IMR-90 (cell line): ENCODE results near the gene SIM2. TPM values are rescaled to one million over a fixed set of nuclear protein-coding genes. Genes with fewer than 3 reads are reported as not detected.

Source experiments
- ATAC-seq: fragments of 200-7000 bp; cut with Tn5 transposase; 2 replicates; pipeline ENCODE4 v1.9.1; 2020; ENCODE audit warnings: low read depth, mild to moderate bottlenecking, moderate library complexity
- BruUV-seq: library from RNA; stranded (reverse); fragments of 400-500 nt; replicated peaks from 2 replicates; lab custom pipeline; 2021; lab: Mats Ljungman, UMichigan
- CTCF ChIA-PET: fragments of 300-600 bp; formaldehyde crosslinking; extraction: SDS; loops from one replicate; lab custom pipeline; 2021; ENCODE audit warnings: antibody characterized with exemption; lab: Yijun Ruan, JAX
- POLR2A ChIA-PET: fragments of 300-600 bp; sonication (Branson Sonifier 250); formaldehyde crosslinking; loops from one replicate; lab custom pipeline; 2022; ENCODE audit warnings: antibody characterized with exemption; ENCODE audit not compliant: unreplicated experiment; lab: Charles Lee
- DNase-seq: peaks from one replicate; pipeline ENCODE4 v3.0.0; 2013
- H2AFZ ChIP-seq: replicated peaks from 2 replicates; pipeline ENCODE3; 2013; ENCODE audit warnings: low read length, mild to moderate bottlenecking; ENCODE audit not compliant: poor library complexity
- H2AK5ac ChIP-seq: 2 replicates; pipeline ENCODE4 v1.6.1; 2013; ENCODE audit warnings: low read depth, low read length, inconsistent platforms
- H2AK9ac ChIP-seq: replicated peaks from 2 replicates; pipeline ENCODE3; 2013; ENCODE audit warnings: mild to moderate bottlenecking, low read depth, low read length, moderate library complexity; ENCODE audit not compliant: poor library complexity
- H2BK120ac ChIP-seq: 2 replicates; pipeline ENCODE4 v1.6.1; 2013; ENCODE audit warnings: low read depth, low read length, inconsistent platforms
- H2BK15ac ChIP-seq: 3 replicates; pipeline ENCODE4 v1.6.1; 2013; ENCODE audit warnings: low read depth, low read length, inconsistent platforms
- H2BK20ac ChIP-seq: 2 replicates; pipeline ENCODE4 v1.6.1; 2013; ENCODE audit warnings: low read depth, mild to moderate bottlenecking, inconsistent platforms, low read length, moderate library complexity
- H2BK5ac ChIP-seq: 2 replicates; pipeline ENCODE4 v1.6.1; 2013; ENCODE audit warnings: mild to moderate bottlenecking, low read depth, low read length, inconsistent platforms; ENCODE audit not compliant: poor library complexity, severe bottlenecking
- H3K14ac ChIP-seq: replicated peaks from 2 replicates; pipeline ENCODE4 v1.6.1; 2013; ENCODE audit warnings: low read depth, low read length, inconsistent platforms
- H3K18ac ChIP-seq: 2 replicates; pipeline ENCODE4 v1.6.1; 2013; ENCODE audit warnings: low read depth, low read length, control low read depth
- H3K23ac ChIP-seq: 2 replicates; pipeline ENCODE4 v1.6.1; 2013; ENCODE audit warnings: low read depth, low read length, inconsistent platforms
- H3K27ac ChIP-seq: 2 replicates; pipeline ENCODE4 v1.5.1; 2013; ENCODE audit warnings: mild to moderate bottlenecking, control low read depth, low read length; ENCODE audit not compliant: insufficient read depth
- H3K27me3 ChIP-seq: 2 replicates; pipeline ENCODE4 v1.6.1; 2013; ENCODE audit warnings: low read length; ENCODE audit not compliant: control insufficient read depth, insufficient read depth
- H3K36me3 ChIP-seq: 2 replicates; pipeline ENCODE4 v1.6.1; 2013; ENCODE audit warnings: low read length, mixed read lengths; ENCODE audit not compliant: control insufficient read depth, insufficient read depth
- H3K4ac ChIP-seq: 2 replicates; pipeline ENCODE4 v1.6.1; 2013; ENCODE audit warnings: low read depth, low read length, inconsistent platforms
- H3K4me1 ChIP-seq: 2 replicates; pipeline ENCODE4 v1.6.1; 2013; ENCODE audit warnings: low read length, mixed read lengths; ENCODE audit not compliant: control insufficient read depth, insufficient read depth
- H3K4me2 ChIP-seq: 2 replicates; pipeline ENCODE4 v1.6.1; 2013; ENCODE audit warnings: low read depth, mild to moderate bottlenecking, control low read depth, low read length, moderate library complexity
- H3K4me3 ChIP-seq: 2 replicates; pipeline ENCODE4 v1.5.1; 2013; ENCODE audit warnings: low read depth, mild to moderate bottlenecking, control low read depth, low read length, moderate library complexity; ENCODE audit not compliant: insufficient read depth
- H3K56ac ChIP-seq: 2 replicates; pipeline ENCODE4 v1.6.1; 2013; ENCODE audit warnings: low read length, inconsistent platforms; ENCODE audit not compliant: insufficient read depth; ENCODE audit errors: extremely low read depth
- H3K79me1 ChIP-seq, 2 experiments: 2 replicates each; pipeline ENCODE4 v1.6.1; 2013; ENCODE audit warnings: low read length in 2 of 2, inconsistent platforms in 1 of 2, low read depth in 1 of 2
- H3K9ac ChIP-seq: 2 replicates; pipeline ENCODE4 v1.6.1; 2013; ENCODE audit warnings: low read depth, low read length, control low read depth
- H3K9me1 ChIP-seq: 2 replicates; pipeline ENCODE4 v1.6.1; 2013; ENCODE audit warnings: low read length, inconsistent platforms; ENCODE audit not compliant: insufficient read depth
- H3K9me3 ChIP-seq: 2 replicates; pipeline ENCODE4 v1.6.1; 2013; ENCODE audit warnings: low read length; ENCODE audit not compliant: control insufficient read depth, insufficient read depth
- H4K20me1 ChIP-seq: 2 replicates; pipeline ENCODE4 v1.6.1; 2013; ENCODE audit warnings: low read length, inconsistent platforms; ENCODE audit not compliant: insufficient read depth
- H4K5ac ChIP-seq: 2 replicates; pipeline ENCODE4 v1.6.1; 2013; ENCODE audit warnings: mild to moderate bottlenecking, low read depth, low read length, control low read depth
- H4K8ac ChIP-seq, 2 experiments: 2 replicates each; pipeline ENCODE4 v1.6.1; 2013; ENCODE audit warnings: low read depth in 2 of 2, low read length in 2 of 2, control low read depth in 1 of 2, inconsistent platforms in 1 of 2
- H4K91ac ChIP-seq: 2 replicates; pipeline ENCODE4 v1.6.1; 2013; ENCODE audit warnings: low read depth, low read length, inconsistent platforms; ENCODE audit not compliant: insufficient read depth
- BHLHE40 ChIP-seq: fragments of 150-350 bp; IDR thresholded peaks from 2 replicates; pipeline ENCODE4 v1.6.1; 2016; ENCODE audit warnings: mild to moderate bottlenecking, low read depth, low read length
- CEBPB ChIP-seq: IDR thresholded peaks from 2 replicates; pipeline ENCODE4 v1.6.1; 2012; ENCODE audit warnings: low read depth, low read length, improper control_type of control experiment
- CHD1 ChIP-seq: IDR thresholded peaks from 2 replicates; pipeline ENCODE4 v1.6.1; 2012; ENCODE audit warnings: low read depth, low read length, improper control_type of control experiment
- ELK1 ChIP-seq: fragments of 150-350 bp; IDR thresholded peaks from 2 replicates; pipeline ENCODE4 v1.6.1; 2016; ENCODE audit warnings: low read depth, mild to moderate bottlenecking, low read length, moderate library complexity, borderline replicate concordance
- MAZ ChIP-seq: IDR thresholded peaks from 2 replicates; pipeline ENCODE4 v1.6.1; 2012; ENCODE audit warnings: low read depth, mild to moderate bottlenecking, low read length, improper control_type of control experiment, moderate library complexity, borderline replicate concordance
- NFE2L2 ChIP-seq: fragments of 150-350 bp; IDR thresholded peaks from 2 replicates; pipeline ENCODE4 v1.6.1; 2016; ENCODE audit warnings: low read depth, mild to moderate bottlenecking, low read length
- POLR2A ChIP-seq: IDR thresholded peaks from 2 replicates; pipeline ENCODE4 v1.6.1; 2012; ENCODE audit warnings: mild to moderate bottlenecking, low read depth, low read length
- RAD21 ChIP-seq: IDR thresholded peaks from 2 replicates; pipeline ENCODE4 v1.6.1; 2012; ENCODE audit warnings: low read length, improper control_type of control experiment
- RCOR1 ChIP-seq: IDR thresholded peaks from 2 replicates; pipeline ENCODE4 v1.6.1; 2012; ENCODE audit warnings: mild to moderate bottlenecking, low read length, improper control_type of control experiment; ENCODE audit not compliant: insufficient replicate concordance
- RFX5 ChIP-seq: IDR thresholded peaks from 2 replicates; pipeline ENCODE4 v1.8.0; 2012; ENCODE audit warnings: low read depth, mild to moderate bottlenecking, low read length, moderate library complexity
- USF2 ChIP-seq: fragments of 150-350 bp; IDR thresholded peaks from 2 replicates; pipeline ENCODE4 v1.6.1; 2017; ENCODE audit warnings: mild to moderate bottlenecking, antibody characterized with exemption, low read length, low read depth
- WGBS, 2 experiments: methylation state at CpG; one replicate each; pipeline versions ENCODE4 v1.1.5 to v1.1.7; 2013; ENCODE audit warnings: missing lambda C conversion rate in 2 of 2; ENCODE audit not compliant: insufficient read length in 1 of 2; ENCODE audit errors: extremely low coverage in 2 of 2; 5-methylcytosine and 5-hydroxymethylcytosine counted together
- dilution Hi-C: fragments of 300-500 bp; cut with HindIII; formaldehyde crosslinking; loops from one replicate; pipeline ENCODE4 v1.14.3; 2018; ENCODE audit warnings: low sequenced_read_pairs; ENCODE audit not compliant: unreplicated experiment
- in situ Hi-C: fragments of 300-500 bp; cut with MboI; formaldehyde crosslinking; loops from 3 replicates; pipeline ENCODE4 v1.14.3; 2019; ENCODE audit warnings: low sequenced_read_pairs, inconsistent platforms, mixed read lengths
- intact Hi-C: fragments of 100-400 bp; cut with micrococcal nuclease; formaldehyde crosslinking; loops from 2 replicates; pipeline ENCODE4 v1.10.0; 2022
- polyA plus RNA-seq, 3 experiments: library from polyadenylated mRNA; depleted of rRNA; stranded (reverse); fragments of >200 nt; gene quantifications; 2 replicates each; pipeline ENCODE4 v1.2.3, GENCODE V29; 2012; ENCODE audit warnings: low replicate concordance in 1 of 3
- total RNA-seq: library from RNA; depleted of rRNA; stranded (reverse); fragments of >200 nt; gene quantifications from 2 replicates; pipeline ENCODE4 v1.2.3, GENCODE V29; 2012

The SIM2 gene
- total and polyA plus RNA-seq, 2 of the 4 experiments (the other 2 are of a cell fraction) = 2.2 to 7.5 TPM

GRCh38 chr21:36743008-36743407 is 44.1 kb downstream of the SIM2 start:
- peaks cover 12% of the 10 kb centered on the region for H3K27me3 ChIP-seq
- H4K20me1 ChIP-seq = no peaks in the 10 kb centered on the region
- intact Hi-C loops = loop anchor here (10.0 kb wide), 1 partner anchor 238 kb away; no protein-coding TSS in a partner anchor
- no peak overlapping the region for H3K4me2 ChIP-seq
- H3K9me1 ChIP-seq = 0 out of 2 replicates have a peak, but pooled peaks cover 2% of the 10 kb centered on the region
- H3K4ac ChIP-seq = no peak overlapping the region
- no peak overlapping the region for H2BK120ac ChIP-seq
- 100% methylated on average over 2 of the region's 7 CpGs; no CpG with 5 or more reads in 1 of the 2 experiments for WGBS, 2 experiments
- H2BK5ac ChIP-seq = no peak overlapping the region
- in situ Hi-C loops = loop anchor here (5.0 kb wide), 1 partner anchor 184 kb away; no protein-coding TSS in a partner anchor
- ChIA-PET POLR2A (no interaction called here), CTCF (no interaction called here)
- H2AK5ac ChIP-seq = no peak overlapping the region
- no peak for ATAC-seq
- dilution Hi-C loops = no loop called here
- H3K18ac ChIP-seq = no peak overlapping the region
- no peaks in the 10 kb centered on the region for H3K36me3 ChIP-seq
- no peak overlapping the region for H2BK20ac ChIP-seq
- no peak overlapping the region for H2AK9ac ChIP-seq
- H3K27ac ChIP-seq = no peak overlapping the region
- no peak overlapping the region for H3K9ac ChIP-seq
- no peak overlapping the region for H2AFZ ChIP-seq
- H4K5ac ChIP-seq = no peak overlapping the region
- no peak overlapping the region for H4K8ac ChIP-seq
- H3K56ac ChIP-seq = no peak overlapping the region
- H3K23ac ChIP-seq = no peak overlapping the region
- H4K91ac ChIP-seq = no peak overlapping the region
- no TSS peak for BruUV-seq
- H3K4me3 ChIP-seq = no peak overlapping the region
- TF ChIP-seq RAD21 = no peak
- TF ChIP-seq BHLHE40 = no peak
- no peak for TF ChIP-seq CHD1
- TF ChIP-seq NFE2L2 = no peak
- no peak for TF ChIP-seq RFX5
- TF ChIP-seq RCOR1 = no peak
- TF ChIP-seq USF2 = no peak
- TF ChIP-seq CEBPB = no peak
- no peak for TF ChIP-seq ELK1
- no peak for TF ChIP-seq MAZ
- TF ChIP-seq POLR2A = no peak
- H3K4me1 ChIP-seq = peaks cover 2% of the 10 kb centered on the region
- no peak overlapping the region for H2BK15ac ChIP-seq
- DNase-seq = no peak
- no peak overlapping the region for H3K14ac ChIP-seq
- no peaks in the 10 kb centered on the region for H3K79me1 ChIP-seq
- no peaks in the 10 kb centered on the region for H3K9me3 ChIP-seq
